Nephron progenitor cell (in vitro differentiated cells): Measurements from ENCODE around the gene MAGI2.

Experiments used
- DNase-seq: peaks from one replicate; pipeline ENCODE4 v3.0.0; 2021
- H3K27ac Mint-ChIP-seq: 2 replicates; pipeline ENCODE4 v1.8.0; 2021; ENCODE audit warnings: mild to moderate bottlenecking, moderate library complexity, mixed read lengths
- H3K27me3 Mint-ChIP-seq: 2 replicates; pipeline ENCODE4 v1.8.0; 2021; ENCODE audit warnings: mild to moderate bottlenecking, low read depth, mixed read lengths; ENCODE audit not compliant: poor library complexity
- H3K36me3 Mint-ChIP-seq: 2 replicates; pipeline ENCODE4 v1.8.0; 2021; ENCODE audit warnings: low read depth, mixed read lengths
- H3K4me1 Mint-ChIP-seq: 2 replicates; pipeline ENCODE4 v1.8.0; 2021; ENCODE audit warnings: mixed read lengths
- H3K4me3 Mint-ChIP-seq: 2 replicates; pipeline ENCODE4 v1.8.0; 2021; ENCODE audit warnings: mild to moderate bottlenecking, moderate library complexity, mixed read lengths
- H3K9me3 Mint-ChIP-seq: 2 replicates; pipeline ENCODE4 v1.8.0; 2021; ENCODE audit warnings: mild to moderate bottlenecking, moderate library complexity, mixed read lengths
- CTCF ChIP-seq: fragments of 200-600 bp; sonication (generic); IDR thresholded peaks from 2 replicates; pipeline ENCODE4 v1.5.0; 2021; ENCODE audit warnings: antibody characterized with exemption

Gene MAGI2

DNA sequence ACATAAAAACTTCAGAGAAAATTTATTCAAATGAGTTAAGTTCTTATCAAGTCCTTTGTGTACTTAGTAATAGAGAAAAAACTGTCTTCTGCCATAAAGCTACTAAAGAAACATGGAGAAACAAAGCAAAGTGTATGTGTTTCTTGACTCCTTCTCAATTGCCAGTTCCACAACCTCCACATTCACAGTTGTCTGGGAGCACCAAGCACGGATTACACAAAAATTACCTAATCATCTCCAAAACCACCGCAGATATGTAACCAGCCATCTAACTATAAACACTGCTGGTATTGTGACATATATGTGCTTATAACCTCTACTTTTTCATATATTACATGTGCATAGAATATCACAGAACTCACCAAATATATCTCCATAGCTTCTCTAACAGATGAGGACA is 23.1 kb downstream of the MAGI2 start:
- Mint-ChIP-seq H3K4me1 (no peaks in the 10 kb centered on the region), H3K36me3 (no peaks in the 10 kb centered on the region), H3K4me3 (no peak overlapping the region), H3K27me3 (peaks cover 2% of the 10 kb centered on the region), H3K27ac (no peak overlapping the region), H3K9me3 (no peaks in the 10 kb centered on the region)
- no peak for DNase-seq
- no peak for TF ChIP-seq CTCF

DNA sequence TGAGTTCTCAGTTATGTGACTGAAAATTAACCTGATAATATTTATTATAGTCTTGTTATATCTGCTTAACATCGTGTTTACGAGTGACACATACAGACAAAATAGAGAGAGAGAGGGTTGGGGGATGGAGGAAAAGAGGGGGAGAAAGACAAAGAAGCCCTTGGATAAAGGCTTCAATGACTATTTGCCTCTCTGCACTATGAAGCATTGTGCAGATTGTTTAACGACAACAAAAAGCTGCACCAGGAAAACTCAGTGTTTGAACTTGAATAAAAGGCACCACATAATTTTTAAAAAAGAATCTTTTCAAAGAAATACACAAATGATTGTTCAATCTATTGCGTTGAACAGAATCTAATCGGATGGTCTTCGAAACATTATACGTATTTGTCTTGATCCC is 27.8 kb downstream of the MAGI2 start:
- Mint-ChIP-seq H3K27me3 (peaks cover 2% of the 10 kb centered on the region), H3K36me3 (no peaks in the 10 kb centered on the region), H3K4me1 (no peaks in the 10 kb centered on the region), H3K27ac (no peak overlapping the region), H3K4me3 (no peak overlapping the region), H3K9me3 (no peaks in the 10 kb centered on the region)
- TF ChIP-seq CTCF, result no peak
- no peak for DNase-seq

GRCh38 chr7:79421751-79422150 is 31.7 kb downstream of the MAGI2 start:
- Mint-ChIP-seq H3K4me1 (no peaks in the 10 kb centered on the region), H3K36me3 (no peaks in the 10 kb centered on the region), H3K4me3 (no peak overlapping the region), H3K27ac (no peak overlapping the region), H3K9me3 (no peaks in the 10 kb centered on the region), H3K27me3 (peaks cover 2% of the 10 kb centered on the region)
- DNase-seq, result no peak
- no peak for TF ChIP-seq CTCF

- no peak overlapping the region for H3K27ac Mint-ChIP-seq
- no peak for TF ChIP-seq CTCF
- DNase-seq, result no peak
- no peak overlapping the region for H3K4me3 Mint-ChIP-seq
- no peaks in the 10 kb centered on the region for H3K36me3 Mint-ChIP-seq
- H3K27me3 Mint-ChIP-seq, result peaks cover under 1% of the 10 kb centered on the region
- no peaks in the 10 kb centered on the region for H3K9me3 Mint-ChIP-seq
- no peaks in the 10 kb centered on the region for H3K4me1 Mint-ChIP-seq
Observed at GRCh38 chr7:79420464-79420863, 33.0 kb downstream of the MAGI2 start.

- Mint-ChIP-seq H3K4me1 (no peaks in the 10 kb centered on the region), H3K27me3 (peaks cover 3% of the 10 kb centered on the region), H3K36me3 (no peaks in the 10 kb centered on the region), H3K9me3 (no peaks in the 10 kb centered on the region), H3K4me3 (no peak overlapping the region), H3K27ac (no peak overlapping the region)
- no peak for TF ChIP-seq CTCF
- DNase-seq, result no peak
Observed at GRCh38 chr7:79414910-79415309, 38.6 kb downstream of the MAGI2 start.

DNA sequence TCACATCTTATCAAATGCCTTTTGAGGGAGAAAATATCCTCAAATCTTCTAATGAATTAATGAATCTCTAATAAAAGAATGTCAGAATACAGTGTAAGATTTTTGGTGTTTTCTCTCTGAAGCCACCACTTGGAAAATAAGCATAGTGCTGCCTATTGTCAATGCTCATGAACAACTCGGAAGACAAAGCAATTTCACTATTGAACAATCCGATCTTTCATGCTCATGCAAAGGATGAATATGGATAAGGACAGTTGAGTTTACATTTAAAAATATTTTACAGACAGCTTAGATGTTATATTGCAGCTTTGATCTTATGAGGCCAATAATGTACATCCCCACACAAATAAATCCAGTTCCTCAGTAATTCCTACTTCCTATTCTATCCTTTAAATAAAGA is 40.6 kb downstream of the MAGI2 start:
- no peaks in the 10 kb centered on the region for H3K9me3 Mint-ChIP-seq

More for the DNA sequence above, 40.6 kb downstream of the MAGI2 start:
- Mint-ChIP-seq H3K4me1 (no peaks in the 10 kb centered on the region), H3K4me3 (no peak overlapping the region), H3K27me3 (peaks cover 3% of the 10 kb centered on the region), H3K36me3 (no peaks in the 10 kb centered on the region), H3K27ac (no peak overlapping the region)
- no peak for DNase-seq
- TF ChIP-seq CTCF, result no peak
